HG03066 (cell line): Measurements from ENCODE around the gene MAP3K7CL.
"Not testable (repeated sequence)": the region's sequence is repeated elsewhere in the genome, so short reads cannot be mapped to it uniquely, and the experiment has no call there.

ENCODE experiments used
- ATAC-seq: cut with Tn5 transposase; IDR thresholded peaks from one replicate; pipeline ENCODE4 v1.9.1; 2021; ENCODE audit warnings: low read depth; ENCODE audit not compliant: unreplicated experiment

The MAP3K7CL gene

DNA sequence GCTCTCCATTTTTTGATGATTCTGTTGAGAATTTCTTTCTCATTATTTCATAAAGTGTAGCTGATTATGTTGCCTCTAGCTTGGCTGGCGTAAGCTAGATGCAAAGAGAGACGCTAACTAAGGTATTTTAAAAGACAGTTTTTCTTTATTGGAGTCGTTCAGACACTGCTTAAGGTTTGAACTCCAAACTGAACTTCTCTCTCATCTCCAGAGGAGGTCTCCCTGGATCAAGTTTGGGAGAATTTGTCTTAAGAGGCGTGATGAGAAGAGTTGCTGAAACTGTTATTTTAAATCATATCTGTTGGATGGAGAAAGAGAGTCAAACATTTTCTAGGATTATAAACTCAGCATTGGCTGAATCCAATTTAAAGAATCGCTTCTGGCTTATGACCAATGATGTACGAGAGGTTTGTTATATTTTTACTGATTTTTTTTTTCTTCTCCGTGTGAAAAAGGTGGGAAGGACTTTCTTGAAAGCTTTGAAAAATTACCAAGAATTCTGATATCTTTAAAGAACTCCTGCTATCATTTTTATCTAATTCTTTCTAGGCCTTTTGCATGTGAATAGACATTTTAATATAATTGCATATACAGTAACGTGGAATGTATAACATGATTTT, 34.0 kb downstream of the MAP3K7CL start:
- no peak for ATAC-seq

GRCh38 chr21:29166323-29166722, 35.9 kb downstream of the MAP3K7CL start:
- no peak for ATAC-seq

DNA sequence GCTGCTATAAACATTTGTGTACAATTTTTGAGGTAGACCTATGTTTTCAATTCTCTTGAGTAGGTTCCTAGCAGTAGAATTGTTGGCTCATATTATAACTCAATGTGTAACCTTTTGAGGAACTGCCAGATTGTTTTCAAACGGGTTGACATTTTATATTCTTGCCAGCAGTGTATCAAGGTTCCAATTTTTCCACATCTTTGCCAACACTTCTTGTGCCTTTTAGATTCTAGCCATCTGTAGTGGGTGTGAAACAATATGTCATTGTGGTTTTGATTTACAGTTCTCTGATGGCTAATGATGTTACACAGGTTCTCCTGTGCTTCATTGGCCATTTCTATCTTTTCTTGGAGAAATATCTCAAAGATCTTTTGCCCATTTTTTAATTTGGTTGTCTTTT, 36.4 kb downstream of the MAP3K7CL start:
- ATAC-seq: no peak

GRCh38 chr21:29167481-29167880, 37.0 kb downstream of the MAP3K7CL start:
- not testable (repeated sequence) for ATAC-seq

- ATAC-seq: no peak
Measured at GRCh38 chr21:29168891-29169315, 38.5 kb downstream of the MAP3K7CL start.

GRCh38 chr21:29170944-29171343, 40.5 kb downstream of the MAP3K7CL start:
- no peak for ATAC-seq

GRCh38 chr21:29172282-29172681, 41.8 kb downstream of the MAP3K7CL start:
- ATAC-seq: no peak

DNA sequence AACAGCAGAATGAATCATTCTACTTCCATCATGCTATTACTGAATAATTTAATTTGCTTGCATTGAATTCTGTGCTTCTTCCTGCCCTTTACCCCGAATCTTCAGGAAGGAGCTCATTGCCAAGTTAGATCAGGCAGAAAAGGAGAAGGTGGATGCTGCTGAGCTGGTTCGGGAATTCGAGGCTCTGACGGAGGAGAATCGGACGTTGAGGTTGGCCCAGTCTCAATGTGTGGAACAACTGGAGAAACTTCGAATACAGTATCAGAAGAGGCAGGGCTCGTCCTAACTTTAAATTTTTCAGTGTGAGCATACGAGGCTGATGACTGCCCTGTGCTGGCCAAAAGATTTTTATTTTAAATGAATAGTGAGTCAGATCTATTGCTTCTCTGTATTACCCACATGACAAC, 44.2 kb downstream of the MAP3K7CL start:
- no peak for ATAC-seq

GRCh38 chr21:29175408-29176134, 45.1 kb downstream of the MAP3K7CL start:
- no peak for ATAC-seq

GRCh38 chr21:29176471-29177120, 46.2 kb downstream of the MAP3K7CL start:
- no peak for ATAC-seq

- ATAC-seq: no peak
Measured at GRCh38 chr21:29177800-29178199, 47.4 kb downstream of the MAP3K7CL start.

GRCh38 chr21:29178926-29179325, 48.5 kb downstream of the MAP3K7CL start:
- ATAC-seq: no peak

GRCh38 chr21:29179503-29179902, 49.1 kb downstream of the MAP3K7CL start:
- no peak for ATAC-seq

DNA sequence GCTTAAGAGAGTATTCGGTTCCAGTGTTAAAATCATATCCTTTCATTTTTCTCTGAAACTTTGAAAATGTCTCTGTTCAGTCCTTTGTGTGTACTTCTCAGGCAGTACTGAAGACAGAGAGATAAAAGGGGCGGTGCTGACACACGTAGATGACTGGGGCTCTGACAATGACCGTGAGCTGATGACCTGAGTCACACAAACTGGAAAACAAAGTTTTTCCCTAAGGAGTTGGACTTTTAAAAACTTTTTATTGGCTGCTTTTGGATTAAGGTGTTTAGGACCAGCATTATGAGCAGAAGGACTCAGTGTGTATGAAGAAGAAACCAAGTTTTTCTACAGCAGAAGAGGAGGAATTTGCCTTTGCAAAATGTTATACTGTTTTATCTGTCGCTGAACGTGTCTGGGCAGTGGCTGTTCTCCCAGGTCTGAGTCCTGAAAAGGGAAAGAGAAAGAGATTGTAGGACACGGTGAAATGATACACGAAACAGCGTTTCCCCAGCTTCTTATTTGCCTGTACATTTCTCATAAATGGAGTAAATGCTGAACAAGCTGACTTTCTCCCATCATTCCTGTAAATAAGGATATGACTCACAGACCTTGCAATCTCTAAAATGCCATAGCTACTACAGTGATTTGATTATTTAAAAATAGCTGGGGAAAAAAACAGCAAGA, 51.5 kb downstream of the MAP3K7CL start:
- ATAC-seq: no peak

DNA sequence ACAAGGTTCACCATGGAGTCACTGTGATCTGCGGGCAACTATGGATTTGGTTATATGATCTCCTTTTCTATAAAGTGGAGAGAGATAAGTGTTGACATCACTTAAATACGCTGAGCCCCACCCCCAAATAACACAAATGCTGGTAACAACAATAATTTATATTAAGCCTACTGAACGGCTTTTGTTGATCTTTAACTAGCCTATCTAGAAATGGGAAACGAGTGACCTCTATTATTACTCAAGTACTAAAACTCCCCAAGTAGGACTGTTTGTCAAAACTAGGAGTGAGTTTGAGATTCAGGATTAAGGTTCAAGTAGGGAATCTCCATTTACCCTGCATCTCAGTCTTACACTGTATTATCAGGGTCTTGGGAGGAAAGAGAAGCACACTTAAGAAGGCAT, 52.2 kb downstream of the MAP3K7CL start:
- no peak for ATAC-seq

DNA sequence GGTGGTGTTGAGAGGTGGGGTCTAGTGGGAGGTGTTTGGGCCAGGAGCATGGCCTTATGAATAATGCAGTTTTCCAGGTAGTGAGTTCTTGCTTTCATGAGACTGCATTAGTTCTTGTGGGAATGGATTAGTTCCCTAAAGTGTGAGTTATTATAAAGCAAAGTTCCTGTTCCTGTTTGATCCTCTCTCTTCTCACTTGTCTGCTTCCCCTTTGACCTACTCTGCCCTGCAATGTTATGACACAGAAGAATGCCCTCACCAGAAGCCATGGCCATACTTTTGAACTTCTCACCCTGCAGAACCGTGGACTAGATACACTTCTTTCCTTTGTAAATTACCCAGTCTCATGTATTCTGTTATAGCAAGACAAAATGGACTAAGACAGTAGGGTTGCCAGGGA, 53.6 kb downstream of the MAP3K7CL start:
- ATAC-seq: no peak

DNA sequence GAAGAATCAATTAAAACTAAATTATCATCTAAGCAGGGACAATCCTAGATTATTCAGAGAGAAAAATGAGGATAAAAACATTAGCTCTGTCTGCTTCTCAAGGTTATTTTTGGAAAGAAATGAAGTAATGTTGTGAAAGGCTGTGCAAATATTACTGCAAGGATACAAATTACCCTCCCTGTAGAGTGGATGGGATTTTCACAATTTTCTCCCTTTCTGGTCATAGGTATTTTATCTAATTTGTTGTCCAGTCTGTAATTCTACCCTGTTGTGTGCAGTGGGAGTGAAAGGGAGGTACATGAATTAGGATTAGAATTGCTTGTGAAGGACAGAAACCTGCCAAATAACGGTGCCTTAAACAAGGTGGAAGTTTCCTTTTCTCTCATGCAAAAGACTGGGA, 54.7 kb downstream of the MAP3K7CL start:
- no peak for ATAC-seq

- no peak for ATAC-seq
Measured at GRCh38 chr21:29185633-29186032, 55.2 kb downstream of the MAP3K7CL start.

DNA sequence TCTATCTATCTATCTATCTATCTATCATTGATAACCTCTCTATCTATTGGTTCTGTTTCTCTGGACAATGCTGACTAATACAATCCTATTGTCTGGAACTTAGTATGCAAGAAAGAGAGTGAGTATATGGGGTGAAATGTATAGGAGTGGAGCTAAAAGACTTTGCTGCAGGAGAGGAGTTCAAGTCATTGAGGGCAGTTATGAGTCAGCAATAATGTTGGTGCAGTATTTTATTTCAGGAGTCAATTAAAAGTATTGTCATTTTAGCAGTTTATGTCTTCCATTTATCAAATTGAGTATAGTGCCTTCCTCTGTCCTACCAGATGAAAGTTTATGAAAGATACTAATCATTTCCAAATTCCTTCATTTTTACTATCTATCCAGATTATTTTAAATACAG, 55.8 kb downstream of the MAP3K7CL start:
- no peak for ATAC-seq

DNA sequence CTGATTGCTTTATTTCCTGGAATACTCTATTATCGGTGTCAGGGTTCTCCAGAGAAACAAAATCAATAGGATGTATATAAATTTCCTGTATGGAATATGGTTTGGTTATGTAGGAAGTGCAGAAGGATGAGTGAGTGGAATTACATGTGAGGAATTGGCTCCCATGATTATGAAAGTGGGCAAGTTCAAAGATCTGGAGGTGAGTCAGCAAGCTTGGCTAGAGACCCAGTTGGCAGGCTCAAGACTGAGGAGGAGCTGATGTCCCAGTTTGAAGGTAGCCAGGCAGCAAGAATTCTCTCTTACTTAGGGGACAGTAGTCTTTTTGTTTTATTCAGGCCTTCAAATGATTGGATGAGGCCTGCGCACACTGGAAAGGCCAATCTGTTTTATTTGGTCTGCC, 57.5 kb downstream of the MAP3K7CL start:
- no peak for ATAC-seq

DNA sequence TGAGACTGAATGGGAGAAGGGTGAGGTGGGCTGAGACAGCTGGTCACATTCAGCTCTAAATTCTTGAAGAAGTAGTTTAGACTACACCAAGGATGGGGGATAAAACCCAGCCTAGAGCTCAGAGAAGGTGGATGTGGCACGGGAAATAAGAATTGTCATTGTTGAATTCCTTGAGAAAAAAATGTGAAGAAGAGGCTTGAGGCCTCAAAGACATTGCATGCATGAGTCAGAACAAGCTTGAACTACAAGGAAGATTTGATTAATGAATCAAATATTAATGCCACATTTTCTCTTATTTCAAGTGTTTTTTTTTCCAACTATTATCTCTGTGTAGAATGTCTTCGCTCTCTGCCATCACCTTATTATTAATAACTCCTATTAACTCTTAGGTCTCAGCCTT, 58.9 kb downstream of the MAP3K7CL start:
- ATAC-seq: no peak
